ENCODE measurements around the gene CCDC148.

DNA sequence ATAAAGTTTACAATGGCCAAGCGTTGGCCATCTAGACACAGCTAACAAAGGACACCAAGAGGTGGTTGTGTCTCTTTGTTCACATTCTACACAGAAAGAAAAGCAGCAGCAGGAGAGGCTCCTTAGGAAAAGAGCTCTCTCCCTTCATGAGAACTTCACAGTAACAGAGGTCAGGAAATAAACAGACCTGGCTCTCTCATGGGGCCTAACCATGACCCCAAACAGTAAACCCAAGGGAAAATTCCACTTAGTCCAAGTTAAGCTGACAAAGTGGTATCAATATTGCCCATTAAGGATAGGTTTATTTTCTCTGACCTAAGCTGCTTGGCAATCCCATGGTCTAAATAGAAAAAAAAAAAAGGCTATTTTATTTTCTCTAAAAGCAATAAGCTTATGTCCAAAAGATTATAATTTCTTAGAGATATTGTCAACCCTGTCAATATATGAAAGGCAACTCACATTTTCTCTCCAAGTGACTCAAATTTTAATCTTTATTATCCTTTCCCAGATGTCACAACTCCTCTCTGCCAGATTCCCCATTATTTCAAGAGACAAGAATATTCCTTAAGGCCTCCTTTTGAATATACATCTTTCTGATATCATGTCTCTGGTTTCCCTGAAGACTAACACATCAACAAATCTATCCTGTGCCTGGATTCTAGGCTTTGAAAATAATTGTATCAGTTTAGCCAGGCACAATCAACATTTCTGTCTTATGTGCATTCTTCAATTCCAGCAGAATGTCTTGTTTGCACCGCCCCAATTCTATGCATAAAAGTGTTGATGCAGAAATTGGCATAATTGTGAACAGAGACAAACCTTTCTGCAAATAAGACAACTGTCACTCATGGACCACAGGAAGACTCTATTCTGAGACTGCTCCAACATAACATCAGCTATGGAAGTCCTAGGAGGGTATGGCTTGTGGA lies 263.8 kb downstream of the CCDC148 start:
- TF ChIP-seq, protein P1, sequence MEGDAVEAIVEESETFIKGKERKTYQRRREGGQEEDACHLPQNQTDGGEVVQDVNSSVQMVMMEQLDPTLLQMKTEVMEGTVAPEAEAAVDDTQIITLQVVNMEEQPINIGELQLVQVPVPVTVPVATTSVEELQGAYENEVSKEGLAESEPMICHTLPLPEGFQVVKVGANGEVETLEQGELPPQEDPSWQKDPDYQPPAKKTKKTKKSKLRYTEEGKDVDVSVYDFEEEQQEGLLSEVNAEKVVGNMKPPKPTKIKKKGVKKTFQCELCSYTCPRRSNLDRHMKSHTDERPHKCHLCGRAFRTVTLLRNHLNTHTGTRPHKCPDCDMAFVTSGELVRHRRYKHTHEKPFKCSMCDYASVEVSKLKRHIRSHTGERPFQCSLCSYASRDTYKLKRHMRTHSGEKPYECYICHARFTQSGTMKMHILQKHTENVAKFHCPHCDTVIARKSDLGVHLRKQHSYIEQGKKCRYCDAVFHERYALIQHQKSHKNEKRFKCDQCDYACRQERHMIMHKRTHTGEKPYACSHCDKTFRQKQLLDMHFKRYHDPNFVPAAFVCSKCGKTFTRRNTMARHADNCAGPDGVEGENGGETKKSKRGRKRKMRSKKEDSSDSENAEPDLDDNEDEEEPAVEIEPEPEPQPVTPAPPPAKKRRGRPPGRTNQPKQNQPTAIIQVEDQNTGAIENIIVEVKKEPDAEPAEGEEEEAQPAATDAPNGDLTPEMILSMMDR (IDR thresholded peaks at IDR 0.05): no peak
- TF ChIP-seq POLR2A (IDR thresholded peaks at IDR 0.05): no peak

Data from testis (tissue), 2 donors.